Pancreas (tissue), 10 donors: ENCODE measurements around the gene BABAM2. TPM values are rescaled to one million over a fixed set of nuclear protein-coding genes. Genes with fewer than 3 reads are reported as not detected.

Experiments
- ATAC-seq, 4 donors: fragments of 200-7000 bp; cut with Tn5 transposase; one replicate each; pipeline versions ENCODE4 v1.8.0 to v1.9.1; 2020; ENCODE audit warnings: mild to moderate bottlenecking in 4 of 4, moderate library complexity in 4 of 4
- DNase-seq, 6 donors: peaks; one replicate each; pipeline ENCODE4 v3.0.0-alpha.2; 2020
- FAIRE-seq: peaks from 2 replicates; lab custom pipeline; 2012; peaks lifted over from hg19 to GRCh38; lab: Jason Lieb, UNC
- H3K27ac ChIP-seq, 4 donors: fragments of 200-600 bp; sonication (generic); 1 replicate in 3 of 4; 2 replicates in 1 of 4; pipeline versions ENCODE4 v1.5.0 to v1.8.0; 2020
- H3K27me3 ChIP-seq, 4 donors: fragments of 200-600 bp; one replicate each; pipeline ENCODE4 v1.8.0; 2021
- H3K36me3 ChIP-seq, 3 donors: fragments of 200-600 bp; sonication (generic) in 1 of 3; one replicate each; pipeline versions ENCODE4 v1.5.0 to v1.8.0; 2020 to 2021
- H3K4me1 ChIP-seq, 3 donors: fragments of 200-600 bp; one replicate each; pipeline ENCODE4 v1.8.0; 2021
- H3K4me3 ChIP-seq, 4 donors: fragments of 200-600 bp; sonication (generic) in 2 of 4; one replicate each; pipeline versions ENCODE4 v1.5.0 to v1.8.0; 2020 to 2021
- H3K9me3 ChIP-seq, 4 donors: fragments of 200-600 bp; one replicate each; pipeline ENCODE4 v1.8.0; 2021
- whole genome bisulfite sequencing, 2 donors: extraction: QIAGEN DNeasy Blood & Tissue Kit; methylation state at CpG; one replicate each; pipeline ENCODE4 v1.1.7; 2013; 5-methylcytosine and 5-hydroxymethylcytosine counted together
- intact Hi-C, 3 donors: fragments of 100-400 bp; cut with DNase I; formaldehyde crosslinking; loops; one replicate each; pipeline versions ENCODE4 v1.11.1 to v1.14.2; 2022
- polyA plus RNA-seq, 2 donors: library from polyadenylated mRNA; stranded (reverse); fragments of 200-250 nt; gene quantifications; one replicate each; pipeline ENCODE4 v1.2.3, GENCODE V29; 2013
- total RNA-seq, 6 donors: library from RNA; stranded (reverse); fragmentation: NEBNext Ultra II Directional in 4 of 6; extraction: Animal tissue kit (Norgen Biotek cat#: 25700) in 4 of 6; gene quantifications; one replicate each; pipeline versions ENCODE4 v1.2.1 to v1.2.4, GENCODE V29; 2021 to 2023
- TF ChIP-seq, protein P1 (sequence below), 4 donors: fragments of 200-600 bp; sonication (generic) in 3 of 4; IDR thresholded peaks; one replicate each; pipeline versions ENCODE4 v1.5.0 to v1.8.0; 2021; ENCODE audit warnings: antibody characterized with exemption in 4 of 4
- donor health status: healthy with polysubstance abuse.
- donor health status: DM: no; HTN: no; CAD: no; lungs with moderate emphysema.
- donor health status: DM: no; HTN: no; CAD: no.
- donor health status: control.
- donor health status: control.
- donor health status: Bipolar disorder and iron deficiency.
- donor health status: DM: yes; HTN: yes; CAD: no.
- donor health status: DM: no; HTN: no; CAD: no.
- donor health status: DM: no; HTN: no; CAD: no.
- donor health status: DM: yes; HTN: yes; CAD: no.

BABAM2 gene
- total and polyA plus RNA-seq, 8 donors = 9.4 to 21.3 (median 15.6) TPM

GRCh38 chr2:27885234-27885633 lies 5.3 kb upstream of the BABAM2 start:
- TF ChIP-seq, protein P1, sequence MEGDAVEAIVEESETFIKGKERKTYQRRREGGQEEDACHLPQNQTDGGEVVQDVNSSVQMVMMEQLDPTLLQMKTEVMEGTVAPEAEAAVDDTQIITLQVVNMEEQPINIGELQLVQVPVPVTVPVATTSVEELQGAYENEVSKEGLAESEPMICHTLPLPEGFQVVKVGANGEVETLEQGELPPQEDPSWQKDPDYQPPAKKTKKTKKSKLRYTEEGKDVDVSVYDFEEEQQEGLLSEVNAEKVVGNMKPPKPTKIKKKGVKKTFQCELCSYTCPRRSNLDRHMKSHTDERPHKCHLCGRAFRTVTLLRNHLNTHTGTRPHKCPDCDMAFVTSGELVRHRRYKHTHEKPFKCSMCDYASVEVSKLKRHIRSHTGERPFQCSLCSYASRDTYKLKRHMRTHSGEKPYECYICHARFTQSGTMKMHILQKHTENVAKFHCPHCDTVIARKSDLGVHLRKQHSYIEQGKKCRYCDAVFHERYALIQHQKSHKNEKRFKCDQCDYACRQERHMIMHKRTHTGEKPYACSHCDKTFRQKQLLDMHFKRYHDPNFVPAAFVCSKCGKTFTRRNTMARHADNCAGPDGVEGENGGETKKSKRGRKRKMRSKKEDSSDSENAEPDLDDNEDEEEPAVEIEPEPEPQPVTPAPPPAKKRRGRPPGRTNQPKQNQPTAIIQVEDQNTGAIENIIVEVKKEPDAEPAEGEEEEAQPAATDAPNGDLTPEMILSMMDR (IDR thresholded peaks at IDR 0.05) = no peak
- DNase-seq (no peak), ATAC-seq (no peak), FAIRE-seq (no peak)
- Histone ChIP-seq H3K36me3 (no peaks in the 10 kb centered on the region), H3K4me3 (no peak overlapping the region), H3K4me1 (peaks cover 0 to 13% (median 0%) of the 10 kb centered on the region in 3 donors), H3K27ac (no peak overlapping the region), H3K9me3 (no peaks in the 10 kb centered on the region), H3K27me3 (no peaks in the 10 kb centered on the region)
- 86 to 94% methylated on average over 1 of the region's 1 CpG for WGBS, 2 donors
- intact Hi-C loops = no loop called here

DNA sequence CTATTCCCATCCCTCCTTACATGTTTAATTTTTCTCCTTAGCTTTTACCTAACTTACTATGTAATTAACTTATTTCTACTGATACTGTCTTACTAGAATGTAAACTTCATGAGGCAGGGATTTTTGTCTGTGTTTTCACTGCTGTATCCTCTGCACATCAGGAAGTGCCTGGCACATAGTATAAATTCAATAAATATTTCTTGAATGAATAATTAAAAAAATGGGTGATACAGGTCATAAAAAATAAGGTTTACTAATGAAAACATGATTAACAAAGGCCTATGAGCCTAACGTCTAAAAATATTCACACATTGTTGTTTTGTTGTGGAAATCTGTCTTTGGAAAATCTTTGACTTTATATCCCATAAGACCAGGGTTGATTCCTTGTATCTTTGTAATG lies 4.9 kb upstream of the BABAM2 start:
- intact Hi-C loops = no loop called here
- DNase-seq (no peak), FAIRE-seq (peak; percentile 37), ATAC-seq (no peak)
- Histone ChIP-seq H3K4me1 (peaks cover 0 to 13% (median 0%) of the 10 kb centered on the region in 3 donors), H3K36me3 (no peaks in the 10 kb centered on the region), H3K27ac (no peak overlapping the region), H3K27me3 (no peaks in the 10 kb centered on the region), H3K4me3 (no peak overlapping the region), H3K9me3 (no peaks in the 10 kb centered on the region)
- TF ChIP-seq, protein P1 (IDR thresholded peaks at IDR 0.05) = no peak
- WGBS, 2 donors = 60 to 76% methylated on average over 1 of the region's 1 CpG

DNA sequence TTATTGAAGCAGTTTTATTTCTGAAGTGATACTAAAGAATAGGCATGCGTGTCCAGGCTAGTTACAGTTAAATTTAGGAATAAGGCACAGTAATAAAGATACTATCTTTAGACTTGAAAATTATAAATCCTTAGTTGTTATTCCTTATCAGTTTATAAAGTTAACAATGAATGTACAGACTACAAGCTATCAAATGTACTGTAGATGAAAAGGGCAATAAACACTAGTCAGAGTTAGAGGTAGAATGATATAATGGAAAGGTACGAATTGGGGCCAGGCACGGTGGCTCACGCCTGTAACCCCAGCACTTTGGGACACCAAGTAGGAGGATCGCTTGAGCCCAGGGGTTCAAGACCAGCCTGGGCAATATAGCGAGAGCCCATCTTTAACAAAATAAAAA lies 4.2 kb upstream of the BABAM2 start:
- DNase-seq = no peak
- H3K27me3 ChIP-seq = no peaks in the 10 kb centered on the region
- TF ChIP-seq, protein P1 (IDR thresholded peaks at IDR 0.05) = no peak
- FAIRE-seq = no peak
- no peak overlapping the region for H3K4me3 ChIP-seq
- ATAC-seq = no peak
- peaks cover 0 to 13% (median 2%) of the 10 kb centered on the region in 3 donors for H3K4me1 ChIP-seq
- no peaks in the 10 kb centered on the region for H3K36me3 ChIP-seq
- intact Hi-C loops = no loop called here
- WGBS, 2 donors = 92 to 95% methylated on average over 6 of the region's 6 CpGs
- H3K9me3 ChIP-seq = no peaks in the 10 kb centered on the region
- H3K27ac ChIP-seq = no peak overlapping the region

- H3K4me3 ChIP-seq = no peak overlapping the region
- WGBS, 2 donors = 55 to 64% methylated on average over 2 of the region's 2 CpGs
- no peaks in the 10 kb centered on the region for H3K27me3 ChIP-seq
- no peaks in the 10 kb centered on the region for H3K9me3 ChIP-seq
- no peak for ATAC-seq
- H3K27ac ChIP-seq = no peak overlapping the region
- intact Hi-C loops = no loop called here
- no peak for DNase-seq
- TF ChIP-seq, protein P1 (IDR thresholded peaks at IDR 0.05) = no peak
- FAIRE-seq = no peak
- H3K36me3 ChIP-seq = no peaks in the 10 kb centered on the region
- peaks cover 0 to 13% (median 10%) of the 10 kb centered on the region in 3 donors for H3K4me1 ChIP-seq
Measured at GRCh38 chr2:27887111-27887510, 3.4 kb upstream of the BABAM2 start.

GRCh38 chr2:27887830-27888229 lies 2.7 kb upstream of the BABAM2 start:
- intact Hi-C loops = no loop called here

More at GRCh38 chr2:27887830-27888229, 2.7 kb upstream of the BABAM2 start:
- no peak overlapping the region for H3K27ac ChIP-seq
- WGBS, 2 donors = 91 to 95% methylated on average over 3 of the region's 3 CpGs
- DNase-seq (no peak), ATAC-seq (no peak), FAIRE-seq (no peak)
- no peaks in the 10 kb centered on the region for H3K27me3 ChIP-seq
- H3K4me1 ChIP-seq = peaks cover 0 to 13% (median 11%) of the 10 kb centered on the region in 3 donors
- no peaks in the 10 kb centered on the region for H3K9me3 ChIP-seq
- no peak overlapping the region for H3K4me3 ChIP-seq
- no peaks in the 10 kb centered on the region for H3K36me3 ChIP-seq
- TF ChIP-seq, protein P1 (IDR thresholded peaks at IDR 0.05) = no peak
